ENCODE measurements around the gene SHISA9.

DNA sequence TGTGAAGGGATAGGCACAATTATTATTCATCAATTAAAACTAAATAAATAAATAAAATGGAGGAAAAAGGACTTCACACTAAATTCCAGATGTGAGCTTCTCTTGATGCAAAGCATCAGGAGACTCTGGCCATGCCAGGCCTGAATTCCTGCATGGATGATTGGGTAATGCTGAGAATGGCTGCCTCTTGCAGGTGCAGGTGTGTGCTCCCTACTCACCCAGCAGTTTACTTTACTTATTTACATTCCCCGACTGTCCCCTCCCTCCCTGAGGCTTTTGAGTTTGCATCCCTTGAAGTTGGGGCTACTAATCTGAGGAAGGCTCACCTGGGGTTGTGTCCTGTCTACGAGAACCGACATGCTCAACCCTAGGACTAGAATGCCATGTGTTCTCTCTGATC, 200.4 kb downstream of the SHISA9 start:
- TF ChIP-seq, protein P1, sequence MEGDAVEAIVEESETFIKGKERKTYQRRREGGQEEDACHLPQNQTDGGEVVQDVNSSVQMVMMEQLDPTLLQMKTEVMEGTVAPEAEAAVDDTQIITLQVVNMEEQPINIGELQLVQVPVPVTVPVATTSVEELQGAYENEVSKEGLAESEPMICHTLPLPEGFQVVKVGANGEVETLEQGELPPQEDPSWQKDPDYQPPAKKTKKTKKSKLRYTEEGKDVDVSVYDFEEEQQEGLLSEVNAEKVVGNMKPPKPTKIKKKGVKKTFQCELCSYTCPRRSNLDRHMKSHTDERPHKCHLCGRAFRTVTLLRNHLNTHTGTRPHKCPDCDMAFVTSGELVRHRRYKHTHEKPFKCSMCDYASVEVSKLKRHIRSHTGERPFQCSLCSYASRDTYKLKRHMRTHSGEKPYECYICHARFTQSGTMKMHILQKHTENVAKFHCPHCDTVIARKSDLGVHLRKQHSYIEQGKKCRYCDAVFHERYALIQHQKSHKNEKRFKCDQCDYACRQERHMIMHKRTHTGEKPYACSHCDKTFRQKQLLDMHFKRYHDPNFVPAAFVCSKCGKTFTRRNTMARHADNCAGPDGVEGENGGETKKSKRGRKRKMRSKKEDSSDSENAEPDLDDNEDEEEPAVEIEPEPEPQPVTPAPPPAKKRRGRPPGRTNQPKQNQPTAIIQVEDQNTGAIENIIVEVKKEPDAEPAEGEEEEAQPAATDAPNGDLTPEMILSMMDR (IDR thresholded peaks at IDR 0.05; ENCODE audit: poor library complexity): no peak
- no peak for TF ChIP-seq EZH2 (IDR thresholded peaks at IDR 0.05; ENCODE audit: borderline replicate concordance)

Data from hepatocyte (in vitro differentiated cells).